Hematopoietic multipotent progenitor cell treated with erythropoietin and hydrocortisone succinate and interleukin-3 and kit ligand, for 6 days (in vitro differentiated cells): Measurements from ENCODE around the gene PDAP1.
"Not testable (repeated sequence)": the region's sequence is repeated elsewhere in the genome, so short reads cannot be mapped to it uniquely, and the experiment has no call there.

Source experiments
- DNase-seq: peaks from one replicate; pipeline ENCODE4 v3.0.0-alpha.2; 2015

The PDAP1 gene

GRCh38 chr7:99408379-99409191 is at the start of gene PDAP1, which contains the start of gene BUD31:
Gene PDAP1, minus strand, starts transcription at chr7:99408597. Its CDS starts 49 bp downstream, at chr7:99408548.
Gene BUD31, plus strand, starts transcription at chr7:99408969. Its CDS starts 2,124 bp downstream, at chr7:99411093.
- DNase-seq, result peak; percentile 96

- no peak for DNase-seq
Observed at GRCh38 chr7:99457650-99458493, 49.5 kb upstream of the PDAP1 start.

- no peak for DNase-seq
Observed at GRCh38 chr7:99457050-99457649, 48.8 kb upstream of the PDAP1 start.

GRCh38 chr7:99456288-99456687 is 47.9 kb upstream of the PDAP1 start:
- DNase-seq, result no peak

- DNase-seq, result no peak
Observed at GRCh38 chr7:99455874-99456273, 47.5 kb upstream of the PDAP1 start.

GRCh38 chr7:99453105-99453504 is 44.7 kb upstream of the PDAP1 start:
- no peak for DNase-seq

- DNase-seq, result no peak
Observed at GRCh38 chr7:99452541-99452940, 44.1 kb upstream of the PDAP1 start.

- no peak for DNase-seq
Observed at GRCh38 chr7:99451936-99452335, 43.5 kb upstream of the PDAP1 start.

- DNase-seq, result no peak
Observed at GRCh38 chr7:99449326-99449725, 40.9 kb upstream of the PDAP1 start.

GRCh38 chr7:99448855-99449254 is 40.5 kb upstream of the PDAP1 start:
- no peak for DNase-seq

GRCh38 chr7:99447943-99448342 is 39.5 kb upstream of the PDAP1 start:
- DNase-seq, result peak; percentile 33

- DNase-seq, result no peak
Observed at GRCh38 chr7:99446096-99446495, 37.7 kb upstream of the PDAP1 start.

GRCh38 chr7:99440195-99440594 is 31.8 kb upstream of the PDAP1 start:
- no peak for DNase-seq

GRCh38 chr7:99438573-99439480 is 30.4 kb upstream of the PDAP1 start, which contains the start of the genes CPSF4 and PTCD1:
Gene CPSF4, plus strand, starts transcription at chr7:99438943. Its CDS starts 140 bp downstream, at chr7:99439083.
Gene PTCD1, minus strand, starts transcription at chr7:99438798. Its CDS starts 3,556 bp downstream, at chr7:99435242.
- peak; percentile 97 for DNase-seq

GRCh38 chr7:99437946-99438572 is 29.7 kb upstream of the PDAP1 start:
- no peak for DNase-seq

GRCh38 chr7:99433158-99433557 is 24.8 kb upstream of the PDAP1 start:
- DNase-seq, result no peak

- not testable (repeated sequence) for DNase-seq
Observed at GRCh38 chr7:99431756-99432540, 23.6 kb upstream of the PDAP1 start.

- DNase-seq, result no peak
Observed at GRCh38 chr7:99429756-99430155, 21.4 kb upstream of the PDAP1 start.

GRCh38 chr7:99428972-99429566 is 20.7 kb upstream of the PDAP1 start:
- no peak for DNase-seq
